Smooth muscle cell (in vitro differentiated cells): Measurements from ENCODE around the gene GNPDA2. TPM values are rescaled to one million over a fixed set of nuclear protein-coding genes. Genes with fewer than 3 reads are reported as not detected.

Source experiments
- DNase-seq: peaks from one replicate; lab custom pipeline; 2025; ENCODE audit not compliant: unreplicated experiment; lab: John Stamatoyannopoulos, UW
- H2AFZ ChIP-seq: fragments of 200-600 bp; sonication (generic); 2 replicates; pipeline ENCODE4 v1.6.0; 2016; ENCODE audit warnings: antibody characterized with exemption, low read depth, mild to moderate bottlenecking
- H3F3A ChIP-seq: fragments of 200-600 bp; sonication (generic); 2 replicates; pipeline ENCODE4 v1.6.0; 2017; ENCODE audit warnings: antibody characterized with exemption, low read depth
- H3K27ac ChIP-seq: fragments of 200-600 bp; sonication (generic); 2 replicates; pipeline ENCODE4 v1.5.1; 2016; ENCODE audit warnings: low read depth, mild to moderate bottlenecking
- H3K27me3 ChIP-seq: fragments of 200-600 bp; sonication (generic); 2 replicates; pipeline ENCODE4 v1.6.1; 2016; ENCODE audit warnings: low read depth, mild to moderate bottlenecking
- H3K36me3 ChIP-seq: fragments of 200-600 bp; sonication (generic); 2 replicates; pipeline ENCODE4 v1.5.1; 2016; ENCODE audit warnings: low read depth
- H3K4me1 ChIP-seq: fragments of 200-600 bp; sonication (generic); 2 replicates; pipeline ENCODE4 v1.5.1; 2016; ENCODE audit warnings: low read depth
- H3K4me2 ChIP-seq: fragments of 200-600 bp; sonication (generic); 2 replicates; pipeline ENCODE4 v1.6.0; 2016; ENCODE audit warnings: mild to moderate bottlenecking
- H3K4me3 ChIP-seq: fragments of 200-600 bp; sonication (generic); 2 replicates; pipeline ENCODE4 v1.5.1; 2016; ENCODE audit warnings: mild to moderate bottlenecking
- H3K79me2 ChIP-seq: fragments of 200-600 bp; sonication (generic); 2 replicates; pipeline ENCODE4 v1.6.0; 2016; ENCODE audit warnings: low read depth, mild to moderate bottlenecking
- H3K9ac ChIP-seq: fragments of 200-600 bp; sonication (generic); 2 replicates; pipeline ENCODE4 v1.6.0; 2016; ENCODE audit warnings: low read depth
- H3K9me3 ChIP-seq: fragments of 200-600 bp; sonication (generic); replicated peaks from 2 replicates; pipeline ENCODE4 v1.5.1; 2016; ENCODE audit warnings: low read depth
- H4K20me1 ChIP-seq: fragments of 200-600 bp; sonication (generic); 2 replicates; pipeline ENCODE4 v1.6.0; 2016; ENCODE audit warnings: low read depth
- WGBS: methylation state at CpG from one replicate; pipeline ENCODE4 v1.1.7; 2016; ENCODE audit warnings: low lambda C conversion rate; 5-methylcytosine and 5-hydroxymethylcytosine counted together
- polyA plus RNA-seq: library from polyadenylated mRNA; unstranded; fragments of >200 nt; fragmentation: Nextera tagmentation; extraction: Ambion mirVana; gene quantifications from 2 replicates; pipeline ENCODE4 v1.2.1, GENCODE V29; 2016
- total RNA-seq: library from RNA; depleted of rRNA; stranded (reverse); fragments of >200 nt; gene quantifications from 2 replicates; pipeline ENCODE4 v1.2.3, GENCODE V29; 2014
- TF ChIP-seq, protein P1 (sequence below): fragments of 200-600 bp; sonication (generic); IDR thresholded peaks from 2 replicates; pipeline ENCODE4 v1.5.1; 2017; ENCODE audit warnings: borderline replicate concordance, mild to moderate bottlenecking, antibody characterized with exemption; ENCODE audit not compliant: insufficient read depth, poor library complexity, severe bottlenecking

GNPDA2 gene
- total and polyA plus RNA-seq, 2 experiments from 2014 or later, result 22.2 to 25.5 TPM

GRCh38 chr4:44663539-44664263 is 62.7 kb downstream of the GNPDA2 start:
- Histone ChIP-seq H3K4me2 (no peak overlapping the region), H2AFZ (no peak overlapping the region), H3K4me1 (no peaks in the 10 kb centered on the region), H3K27ac (no peak overlapping the region), H3K27me3 (no peaks in the 10 kb centered on the region), H3F3A (no peaks in the 10 kb centered on the region), H3K4me3 (no peak overlapping the region), H3K9ac (no peak overlapping the region), H4K20me1 (no peaks in the 10 kb centered on the region), H3K36me3 (no peaks in the 10 kb centered on the region), H3K9me3 (no peaks in the 10 kb centered on the region), H3K79me2 (no peaks in the 10 kb centered on the region)
- WGBS, result 94% methylated on average over 20 of the region's 20 CpGs
- TF ChIP-seq, protein P1, sequence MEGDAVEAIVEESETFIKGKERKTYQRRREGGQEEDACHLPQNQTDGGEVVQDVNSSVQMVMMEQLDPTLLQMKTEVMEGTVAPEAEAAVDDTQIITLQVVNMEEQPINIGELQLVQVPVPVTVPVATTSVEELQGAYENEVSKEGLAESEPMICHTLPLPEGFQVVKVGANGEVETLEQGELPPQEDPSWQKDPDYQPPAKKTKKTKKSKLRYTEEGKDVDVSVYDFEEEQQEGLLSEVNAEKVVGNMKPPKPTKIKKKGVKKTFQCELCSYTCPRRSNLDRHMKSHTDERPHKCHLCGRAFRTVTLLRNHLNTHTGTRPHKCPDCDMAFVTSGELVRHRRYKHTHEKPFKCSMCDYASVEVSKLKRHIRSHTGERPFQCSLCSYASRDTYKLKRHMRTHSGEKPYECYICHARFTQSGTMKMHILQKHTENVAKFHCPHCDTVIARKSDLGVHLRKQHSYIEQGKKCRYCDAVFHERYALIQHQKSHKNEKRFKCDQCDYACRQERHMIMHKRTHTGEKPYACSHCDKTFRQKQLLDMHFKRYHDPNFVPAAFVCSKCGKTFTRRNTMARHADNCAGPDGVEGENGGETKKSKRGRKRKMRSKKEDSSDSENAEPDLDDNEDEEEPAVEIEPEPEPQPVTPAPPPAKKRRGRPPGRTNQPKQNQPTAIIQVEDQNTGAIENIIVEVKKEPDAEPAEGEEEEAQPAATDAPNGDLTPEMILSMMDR, result no peak
- no peak for DNase-seq

DNA sequence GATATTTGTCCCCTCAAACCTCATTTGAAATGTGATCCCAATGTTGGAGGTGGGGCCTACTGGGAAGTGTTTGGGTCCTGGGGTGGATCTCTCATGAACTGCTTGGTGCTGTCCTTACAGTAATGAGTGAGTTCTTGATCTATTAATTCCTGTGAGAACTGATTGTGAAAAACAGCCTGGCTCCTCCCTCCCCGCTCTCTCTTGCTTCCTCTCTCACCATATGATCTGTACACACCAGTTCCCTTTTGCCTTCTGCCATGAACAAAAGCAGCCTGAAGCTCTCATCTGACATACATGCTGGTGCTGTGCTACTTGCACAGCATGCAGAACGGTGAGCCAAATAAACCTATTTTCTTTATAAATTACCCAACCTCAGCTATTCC is 63.7 kb downstream of the GNPDA2 start:
- no peak overlapping the region for H3K4me2 ChIP-seq
- H3K4me3 ChIP-seq, result no peak overlapping the region
- no peaks in the 10 kb centered on the region for H3K79me2 ChIP-seq
- H3K36me3 ChIP-seq, result no peaks in the 10 kb centered on the region
- no peaks in the 10 kb centered on the region for H3F3A ChIP-seq
- H3K27me3 ChIP-seq, result no peaks in the 10 kb centered on the region
- WGBS, result 38% methylated on average over 2 of the region's 2 CpGs
- TF ChIP-seq, protein P1, result no peak
- DNase-seq, result no peak
- no peak overlapping the region for H3K9ac ChIP-seq
- no peaks in the 10 kb centered on the region for H4K20me1 ChIP-seq
- no peaks in the 10 kb centered on the region for H3K9me3 ChIP-seq
- no peak overlapping the region for H2AFZ ChIP-seq
- H3K4me1 ChIP-seq, result no peaks in the 10 kb centered on the region
- no peak overlapping the region for H3K27ac ChIP-seq

DNA sequence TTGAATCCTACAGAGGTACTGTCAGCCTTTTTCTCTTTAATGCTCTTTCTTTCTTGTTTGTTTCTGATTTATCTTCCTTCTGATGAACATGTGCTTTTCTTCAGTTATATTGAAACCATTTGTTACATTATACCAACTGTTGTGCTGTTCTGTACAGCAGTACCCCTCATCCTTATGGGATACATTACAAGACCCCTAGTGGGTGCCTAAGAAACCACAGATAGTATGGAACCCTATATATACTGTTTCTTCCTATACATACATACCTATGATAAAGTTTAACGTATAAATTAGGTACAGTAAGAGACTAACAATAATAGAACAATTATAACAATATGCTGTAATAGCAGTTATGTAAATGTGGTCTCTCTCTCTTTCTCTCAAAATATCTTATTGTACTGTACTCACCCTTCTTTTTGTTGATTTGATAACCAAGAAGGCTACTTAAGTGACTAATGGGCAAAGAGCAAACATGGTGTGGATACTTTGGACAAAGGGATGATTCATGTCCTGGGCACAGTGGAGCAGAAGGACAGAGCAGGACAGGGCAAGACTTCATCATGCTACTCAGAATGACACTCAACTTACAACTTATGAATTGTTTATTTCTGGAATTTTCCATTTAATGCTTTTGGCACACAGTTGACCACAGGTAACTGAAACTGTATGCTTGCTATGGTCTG is 64.3 kb downstream of the GNPDA2 start:
- WGBS, result 90% methylated on average over 1 of the region's 1 CpG
- H3K79me2 ChIP-seq, result no peaks in the 10 kb centered on the region
- TF ChIP-seq, protein P1, result no peak
- H3K27ac ChIP-seq, result no peak overlapping the region
- no peaks in the 10 kb centered on the region for H3K36me3 ChIP-seq
- H3K9me3 ChIP-seq, result no peaks in the 10 kb centered on the region
- no peaks in the 10 kb centered on the region for H3K4me1 ChIP-seq
- no peak overlapping the region for H3K9ac ChIP-seq
- no peak overlapping the region for H3K4me3 ChIP-seq
- no peaks in the 10 kb centered on the region for H4K20me1 ChIP-seq
- no peak overlapping the region for H3K4me2 ChIP-seq
- no peaks in the 10 kb centered on the region for H3F3A ChIP-seq
- DNase-seq, result no peak
- no peaks in the 10 kb centered on the region for H3K27me3 ChIP-seq
- H2AFZ ChIP-seq, result no peak overlapping the region
